ENCODE results near the gene ZNF138.
"Not testable (repeated sequence)": the region's sequence is repeated elsewhere in the genome, so short reads cannot be mapped to it uniquely, and the experiment has no call there.

The ZNF138 gene

GRCh38 chr7:64794171-64794844 lies at the start of gene ZNF138:
Gene ZNF138, plus strand, starts transcription at chr7:64794428. Its CDS starts 141 bp downstream, at chr7:64794569.
- DNase-seq: peak; percentile 96

- no peak for DNase-seq
Observed at GRCh38 chr7:64744680-64745079, 49.5 kb upstream of the ZNF138 start.

DNA sequence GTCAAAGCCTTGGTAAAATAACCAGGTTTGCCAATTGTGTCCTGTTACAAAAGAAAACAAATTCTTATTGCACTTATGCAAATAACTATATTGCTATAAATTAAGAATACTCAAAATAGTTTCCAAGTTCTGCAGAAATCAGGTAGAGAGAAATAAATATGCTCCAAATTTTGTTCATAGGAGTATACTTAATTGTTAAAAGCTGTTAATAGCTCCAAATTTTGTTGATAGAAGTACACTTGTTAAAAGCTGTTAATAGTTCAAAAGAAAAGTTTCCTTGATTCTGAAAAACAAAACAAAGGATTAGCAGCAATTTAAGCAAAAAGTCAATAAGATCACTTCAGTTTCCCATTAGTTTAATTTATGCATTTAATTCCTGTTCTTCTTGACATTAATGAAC lies 46.4 kb upstream of the ZNF138 start:
- no peak for DNase-seq

GRCh38 chr7:64753032-64753431 lies 41.2 kb upstream of the ZNF138 start:
- no peak for DNase-seq

- DNase-seq: no peak
Observed at GRCh38 chr7:64755865-64756264, 38.4 kb upstream of the ZNF138 start.

DNA sequence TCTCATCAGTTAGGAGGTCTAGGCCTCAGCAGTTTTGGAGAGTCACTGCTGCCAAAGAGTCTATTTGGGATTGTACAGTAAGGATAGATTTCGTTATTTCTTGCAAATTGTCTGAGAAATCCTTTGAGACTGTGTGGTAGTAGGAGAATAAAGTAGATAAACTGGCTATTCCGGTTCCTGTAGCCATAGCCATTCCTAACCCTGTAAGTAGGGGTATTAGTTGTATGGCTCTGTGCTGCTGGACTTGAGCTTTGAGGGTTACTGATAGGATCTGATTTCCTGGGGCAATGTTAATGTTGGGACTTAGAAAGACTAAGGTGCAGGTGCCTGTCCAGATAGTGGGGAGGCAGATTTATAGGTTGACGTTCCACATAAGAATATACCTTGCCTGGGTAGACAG lies 36.1 kb upstream of the ZNF138 start:
- DNase-seq: no peak

- DNase-seq: no peak
Observed at GRCh38 chr7:64768824-64769223, 25.4 kb upstream of the ZNF138 start.

GRCh38 chr7:64774204-64774842 lies 19.9 kb upstream of the ZNF138 start:
- DNase-seq: no peak

DNA sequence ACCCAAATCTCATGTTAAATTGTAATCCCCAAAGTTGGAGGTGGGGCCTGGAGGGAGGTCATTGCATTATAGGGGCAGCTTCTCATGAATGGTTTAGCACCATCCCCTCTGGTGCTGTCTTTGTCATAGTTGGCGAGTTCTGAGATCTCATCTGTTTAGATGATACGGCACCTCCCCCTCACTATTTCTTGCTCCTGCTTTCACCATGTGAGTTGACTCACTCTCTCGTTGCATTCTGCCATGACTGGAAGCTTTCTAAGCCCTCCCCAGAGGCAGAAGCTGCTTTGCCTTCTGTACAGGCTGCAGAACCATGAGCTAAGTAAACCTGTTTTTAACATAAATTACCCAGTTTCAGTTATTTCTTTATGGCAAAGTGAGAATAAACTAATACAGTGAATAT lies 18.9 kb upstream of the ZNF138 start:
- no peak for DNase-seq

- not testable (repeated sequence) for DNase-seq
Observed at GRCh38 chr7:64784842-64785241, 9.4 kb upstream of the ZNF138 start.

- DNase-seq: no peak
Observed at GRCh38 chr7:64787295-64787694, 6.9 kb upstream of the ZNF138 start.

DNA sequence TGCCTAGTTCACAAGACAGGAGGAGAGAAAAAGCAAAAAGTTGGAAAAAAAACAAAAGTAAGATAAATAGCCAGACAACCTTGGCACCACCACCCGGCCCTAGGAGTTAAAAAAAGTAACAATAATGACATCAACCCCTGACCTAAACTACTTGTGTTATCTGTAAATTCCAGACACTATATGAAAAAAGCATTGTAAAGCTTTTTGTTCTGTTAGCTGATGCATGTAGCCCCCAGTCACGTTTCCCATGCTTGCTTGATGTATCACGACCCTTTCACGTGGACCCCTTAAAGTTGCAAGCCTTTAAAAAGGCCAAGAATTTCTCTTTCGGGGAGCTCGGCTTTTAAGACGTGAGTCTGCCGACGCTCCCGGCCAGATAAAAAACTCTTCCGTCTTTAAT lies 5.0 kb upstream of the ZNF138 start:
- DNase-seq: not testable (repeated sequence)

- DNase-seq: no peak
Observed at GRCh38 chr7:64793106-64793755, 997 bp upstream of the ZNF138 start.

GRCh38 chr7:64795176-64795575 lies 948 bp downstream of the ZNF138 start:
- no peak for DNase-seq

- DNase-seq: not testable (repeated sequence)
Observed at GRCh38 chr7:64799169-64799568, 4.9 kb downstream of the ZNF138 start.

DNA sequence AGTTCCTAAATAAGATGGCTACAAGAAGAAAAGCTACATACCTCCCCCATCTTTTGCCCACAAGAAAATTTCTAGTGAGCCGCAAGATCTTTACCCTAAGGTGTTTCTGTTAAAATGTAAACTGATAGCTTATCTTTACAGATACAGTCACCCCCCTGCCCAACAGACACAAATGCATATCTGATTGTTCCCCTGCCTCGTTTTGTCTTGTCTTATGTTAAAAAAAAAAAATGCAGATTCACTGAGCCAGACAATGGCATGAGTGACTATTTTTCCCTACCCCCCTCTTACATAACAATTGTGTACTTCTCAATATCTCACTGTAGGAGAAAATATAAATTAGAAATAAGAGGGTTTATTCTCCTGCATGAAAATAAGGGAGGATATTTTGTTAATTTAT lies 8.5 kb downstream of the ZNF138 start:
- no peak for DNase-seq

DNA sequence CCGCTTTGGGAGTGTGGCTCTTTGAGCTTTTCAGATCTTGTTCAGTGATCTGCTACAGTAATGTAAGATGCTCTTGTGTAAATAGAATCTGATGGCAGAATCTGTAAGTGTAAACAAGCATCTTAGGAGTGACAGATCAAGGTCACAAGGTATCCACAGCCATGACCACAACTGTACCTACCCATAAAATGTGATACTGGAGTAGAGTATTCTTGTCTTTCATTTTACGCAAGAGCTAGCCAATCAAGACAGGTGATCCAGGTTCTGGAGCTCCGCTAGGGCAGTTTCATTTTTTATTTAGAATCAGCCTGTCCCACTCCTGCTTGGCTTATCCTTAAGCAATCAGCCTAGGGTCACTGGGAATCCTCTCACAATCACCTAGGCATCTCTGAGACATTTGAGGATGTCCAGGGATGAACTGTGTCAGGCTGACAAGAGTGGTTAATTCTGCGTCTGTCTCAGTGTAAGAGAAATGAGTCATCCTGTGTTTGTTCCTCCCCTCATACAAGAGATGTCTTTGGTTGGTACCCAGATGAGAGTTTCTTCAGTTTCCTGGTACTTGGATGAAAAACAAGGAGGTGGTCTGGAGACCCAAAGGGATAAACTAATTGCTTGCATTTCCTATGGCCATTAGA lies 13.6 kb downstream of the ZNF138 start:
- DNase-seq: no peak

DNA sequence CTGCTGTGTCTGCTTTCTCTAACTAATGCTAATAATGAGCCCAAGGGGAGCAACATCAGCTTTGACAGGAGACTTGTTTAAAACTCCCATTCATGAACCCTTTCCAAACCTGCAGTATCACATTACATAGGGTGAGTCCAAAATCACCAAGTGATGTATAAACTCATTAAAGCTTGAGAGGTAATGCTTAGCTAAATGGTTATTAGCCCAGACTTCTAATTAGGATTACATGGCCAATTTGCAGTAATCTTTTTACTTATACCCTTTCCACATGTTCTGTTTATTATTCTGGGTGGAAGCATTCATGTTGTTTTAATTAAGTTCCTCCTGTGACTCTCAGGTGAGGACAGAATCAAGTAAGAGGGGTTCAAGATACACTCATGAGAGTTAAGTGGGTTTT lies 17.5 kb downstream of the ZNF138 start:
- DNase-seq: no peak

GRCh38 chr7:64830926-64831325 lies 36.7 kb downstream of the ZNF138 start:
- no peak for DNase-seq

- no peak for DNase-seq
Observed at GRCh38 chr7:64832136-64832535, 37.9 kb downstream of the ZNF138 start.

- no peak for DNase-seq
Observed at GRCh38 chr7:64834989-64835388, 40.8 kb downstream of the ZNF138 start.

- not testable (repeated sequence) for DNase-seq
Observed at GRCh38 chr7:64835856-64836255, 41.6 kb downstream of the ZNF138 start.

- DNase-seq: not testable (repeated sequence)
Observed at GRCh38 chr7:64838051-64838450, 43.8 kb downstream of the ZNF138 start.

- no peak for DNase-seq
Observed at GRCh38 chr7:64838691-64839090, 44.5 kb downstream of the ZNF138 start.
